PC-3 (cell line): ENCODE results near the gene PRDM11.

Experiments used
- EZH2 ChIP-seq: fragments of 300-600 bp; sonication (generic); IDR thresholded peaks from one replicate; pipeline ENCODE4 v1.6.1; 2017; ENCODE audit warnings: antibody characterized with exemption, mild to moderate bottlenecking, low read length; ENCODE audit not compliant: unreplicated experiment
- EZH2phosphoT487 ChIP-seq: fragments of 300-600 bp; sonication (generic); IDR thresholded peaks from 2 replicates; pipeline ENCODE4 v1.6.1; 2018; ENCODE audit warnings: mild to moderate bottlenecking, antibody characterized with exemption, low read length, borderline replicate concordance
- TF ChIP-seq, protein P1 (sequence below): fragments of 300-600 bp; sonication (generic); conservative IDR thresholded peaks from 2 replicates; pipeline ENCODE4 v1.5.1; 2017; ENCODE audit warnings: antibody characterized with exemption, low read depth, mild to moderate bottlenecking, low read length

DNA sequence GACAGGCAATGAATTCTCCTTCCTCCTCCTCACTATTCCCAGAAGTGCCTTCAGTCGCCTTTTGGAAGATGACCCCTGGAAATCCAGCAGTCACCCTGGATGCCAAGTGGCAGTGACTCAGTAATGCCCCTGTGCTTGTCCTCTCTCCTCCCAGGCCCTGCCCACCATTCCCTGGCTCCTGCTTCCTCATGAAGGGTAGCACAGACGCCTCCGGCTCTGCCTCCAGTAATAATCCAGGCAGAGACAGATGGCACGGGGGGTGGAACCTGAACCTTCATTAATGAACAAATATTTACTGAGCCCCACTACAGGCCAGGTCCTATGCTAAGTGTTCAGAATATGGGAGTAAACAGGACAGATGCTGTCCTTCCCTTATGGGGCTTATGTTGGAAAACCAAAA lies 116.5 kb downstream of the PRDM11 start:
- TF ChIP-seq EZH2, result no peak
- TF ChIP-seq, protein P1, sequence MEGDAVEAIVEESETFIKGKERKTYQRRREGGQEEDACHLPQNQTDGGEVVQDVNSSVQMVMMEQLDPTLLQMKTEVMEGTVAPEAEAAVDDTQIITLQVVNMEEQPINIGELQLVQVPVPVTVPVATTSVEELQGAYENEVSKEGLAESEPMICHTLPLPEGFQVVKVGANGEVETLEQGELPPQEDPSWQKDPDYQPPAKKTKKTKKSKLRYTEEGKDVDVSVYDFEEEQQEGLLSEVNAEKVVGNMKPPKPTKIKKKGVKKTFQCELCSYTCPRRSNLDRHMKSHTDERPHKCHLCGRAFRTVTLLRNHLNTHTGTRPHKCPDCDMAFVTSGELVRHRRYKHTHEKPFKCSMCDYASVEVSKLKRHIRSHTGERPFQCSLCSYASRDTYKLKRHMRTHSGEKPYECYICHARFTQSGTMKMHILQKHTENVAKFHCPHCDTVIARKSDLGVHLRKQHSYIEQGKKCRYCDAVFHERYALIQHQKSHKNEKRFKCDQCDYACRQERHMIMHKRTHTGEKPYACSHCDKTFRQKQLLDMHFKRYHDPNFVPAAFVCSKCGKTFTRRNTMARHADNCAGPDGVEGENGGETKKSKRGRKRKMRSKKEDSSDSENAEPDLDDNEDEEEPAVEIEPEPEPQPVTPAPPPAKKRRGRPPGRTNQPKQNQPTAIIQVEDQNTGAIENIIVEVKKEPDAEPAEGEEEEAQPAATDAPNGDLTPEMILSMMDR, result no peak
- no peak for TF ChIP-seq EZH2phosphoT487
